HG02623 (cell line): ENCODE data around the gene ADORA2A.

ENCODE experiments used
- ATAC-seq: cut with Tn5 transposase; IDR thresholded peaks from one replicate; pipeline ENCODE4 v1.9.1; 2021; ENCODE audit warnings: moderate library complexity; ENCODE audit not compliant: unreplicated experiment

ADORA2A gene

GRCh38 chr22:24445481-24446259 is 18.3 kb downstream of the ADORA2A start:
- no peak for ATAC-seq

- ATAC-seq = no peak
These were observed 18.8 kb downstream of the ADORA2A start for GRCh38 chr22:24446260-24446611.

DNA sequence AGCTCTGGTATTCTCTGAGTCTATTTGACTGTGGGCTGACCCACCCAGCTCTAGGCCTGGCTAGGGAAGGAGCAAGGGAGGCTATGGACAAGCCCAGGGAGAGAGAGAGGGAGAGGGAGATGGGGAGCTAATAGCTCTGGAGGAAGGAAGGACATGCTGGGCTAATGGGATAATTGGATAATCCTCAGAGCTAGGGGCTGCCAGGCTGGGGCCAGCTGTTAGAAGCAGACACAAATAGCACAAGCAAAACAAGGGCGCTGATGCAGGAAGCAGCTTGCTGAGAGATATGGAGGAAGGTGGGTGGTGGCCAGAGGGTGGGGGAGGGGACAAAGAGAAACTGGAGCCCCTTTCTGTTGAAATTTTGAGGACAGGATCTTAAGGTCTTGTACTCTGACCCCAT is 23.2 kb downstream of the ADORA2A start:
- no peak for ATAC-seq

GRCh38 chr22:24451162-24451561 is 23.8 kb downstream of the ADORA2A start:
- no peak for ATAC-seq

- no peak for ATAC-seq
These were observed 26.5 kb downstream of the ADORA2A start for GRCh38 chr22:24453853-24454252.

DNA sequence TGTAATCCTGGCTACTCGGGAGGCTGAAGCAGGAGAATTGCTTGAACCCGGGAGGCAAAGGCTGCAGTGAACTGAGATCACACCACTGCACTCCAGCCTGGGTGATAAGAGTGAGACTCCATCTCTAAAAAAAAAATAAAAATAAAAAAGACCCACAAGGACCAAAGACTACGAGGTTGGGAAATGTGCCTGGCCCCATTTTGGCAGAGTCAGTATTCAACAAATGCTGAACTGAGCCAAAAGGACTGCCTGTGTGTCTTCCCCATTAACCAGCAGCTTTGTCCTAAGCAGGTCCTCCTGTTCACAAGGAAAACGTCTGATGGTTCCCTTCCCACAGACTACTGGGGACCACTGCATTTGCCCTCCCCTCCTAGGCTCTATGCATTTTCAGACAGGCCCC is 27.6 kb downstream of the ADORA2A start:
- ATAC-seq = no peak

DNA sequence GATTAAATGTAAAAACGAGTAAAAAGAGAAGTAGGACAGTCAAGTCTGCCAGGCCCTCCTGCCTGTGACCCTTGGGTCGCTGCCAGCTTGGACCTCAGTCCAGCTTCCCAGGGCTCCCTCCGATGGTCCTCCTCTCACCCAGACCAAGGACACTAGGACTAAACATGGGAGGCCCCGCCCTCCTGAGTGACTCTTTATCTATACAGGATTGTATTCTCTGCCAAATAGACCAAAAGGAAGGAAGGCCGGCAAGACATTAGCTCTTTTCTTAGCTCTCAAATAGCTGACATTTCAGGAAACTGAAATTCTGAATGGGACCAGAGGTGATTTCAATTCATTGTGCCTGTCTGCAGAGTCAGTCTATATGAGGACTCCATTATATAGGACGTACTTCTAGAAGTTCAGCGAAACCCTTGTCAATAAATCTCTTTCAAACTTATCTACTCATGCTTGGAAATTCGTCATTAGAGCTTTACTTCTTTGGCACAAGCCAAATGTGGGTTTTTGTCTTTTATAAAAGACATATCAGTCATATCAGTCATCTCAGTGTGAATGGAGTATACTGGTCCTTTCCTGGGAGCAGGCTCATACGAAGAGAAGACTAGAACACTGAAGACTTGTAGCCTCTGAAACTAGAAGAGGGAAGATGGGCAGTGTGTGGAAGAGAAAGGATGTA is 28.5 kb downstream of the ADORA2A start:
- ATAC-seq = no peak

DNA sequence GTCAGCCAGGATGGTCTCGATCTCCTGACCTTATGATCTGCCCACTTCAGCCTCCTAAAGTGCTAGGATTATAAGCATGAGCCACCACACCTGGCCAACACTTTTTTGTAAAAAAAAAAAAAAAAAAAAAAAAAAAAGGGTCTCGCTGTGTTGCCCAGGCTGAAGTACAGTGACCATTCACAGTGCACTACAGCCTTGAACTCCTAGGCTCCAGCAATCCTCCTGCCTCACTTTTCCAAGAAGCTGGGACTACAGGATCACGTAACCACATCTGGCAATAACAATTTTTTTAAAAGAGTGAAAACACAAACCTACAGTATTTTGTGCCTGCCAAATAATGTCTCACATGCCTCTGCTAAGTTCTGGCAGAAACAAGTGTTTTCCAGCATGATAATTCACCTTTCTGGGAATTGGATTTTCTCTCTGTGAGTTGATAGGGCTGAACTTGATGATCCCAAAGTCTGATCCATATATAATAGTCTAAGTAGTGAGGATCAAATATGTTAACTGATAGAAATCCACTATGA is 30.6 kb downstream of the ADORA2A start:
- no peak for ATAC-seq

- ATAC-seq = no peak
These were observed 32.5 kb downstream of the ADORA2A start for GRCh38 chr22:24459911-24460310.

GRCh38 chr22:24460418-24461089 is 33.2 kb downstream of the ADORA2A start:
- ATAC-seq = no peak

- no peak for ATAC-seq
These were observed 35.8 kb downstream of the ADORA2A start for GRCh38 chr22:24463071-24463760.

DNA sequence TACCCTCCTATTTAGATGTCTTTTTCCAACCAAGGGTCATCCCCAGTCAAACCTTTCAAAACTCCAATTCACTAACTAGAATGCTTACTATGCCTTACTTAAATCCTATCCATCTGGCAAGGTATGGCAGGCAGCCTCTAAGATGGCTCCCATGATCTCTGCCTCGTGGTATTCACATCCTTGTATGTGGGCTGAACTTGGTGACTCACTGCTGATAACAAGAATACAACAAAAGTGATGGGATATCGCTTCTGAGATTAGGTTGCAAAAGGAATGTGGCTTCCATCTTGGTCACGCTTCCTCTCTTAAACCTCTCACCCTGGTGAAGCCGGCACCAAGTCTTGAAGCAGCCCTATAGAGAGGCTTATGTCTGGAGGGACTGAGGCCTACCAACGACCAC is 38.2 kb downstream of the ADORA2A start:
- ATAC-seq = no peak

GRCh38 chr22:24465975-24466374 is 38.6 kb downstream of the ADORA2A start:
- no peak for ATAC-seq

DNA sequence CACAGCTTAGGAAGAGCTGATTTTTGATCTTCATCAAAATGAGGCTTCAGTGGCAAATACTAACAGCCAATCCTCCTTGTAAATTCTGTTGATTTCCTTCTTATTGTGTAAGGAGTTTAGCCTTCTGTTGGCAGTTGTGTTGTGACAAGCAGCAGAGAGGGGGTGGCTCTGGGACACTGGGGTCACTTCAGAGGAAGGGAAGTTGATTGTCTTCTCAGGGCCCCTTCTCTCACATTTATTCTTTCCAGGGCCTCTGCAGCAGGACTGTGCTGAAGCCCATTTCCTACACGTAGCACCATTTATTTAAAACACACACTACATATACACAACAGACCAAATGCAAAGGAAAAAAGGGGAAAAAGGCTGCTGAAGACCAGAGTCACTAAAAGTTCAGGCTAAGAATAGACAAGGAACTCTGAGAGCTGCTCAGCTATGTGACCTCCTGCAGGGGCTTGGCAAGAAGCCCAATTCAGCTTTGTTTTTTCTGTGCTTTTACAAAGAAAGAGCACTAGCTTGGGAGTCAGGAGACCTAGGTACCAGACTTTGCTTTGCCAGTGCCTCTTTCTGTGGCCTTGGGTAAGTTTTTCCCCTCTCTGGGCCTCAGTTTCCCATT is 39.4 kb downstream of the ADORA2A start:
- no peak for ATAC-seq

- no peak for ATAC-seq
These were observed 39.9 kb downstream of the ADORA2A start for GRCh38 chr22:24467340-24467739.

DNA sequence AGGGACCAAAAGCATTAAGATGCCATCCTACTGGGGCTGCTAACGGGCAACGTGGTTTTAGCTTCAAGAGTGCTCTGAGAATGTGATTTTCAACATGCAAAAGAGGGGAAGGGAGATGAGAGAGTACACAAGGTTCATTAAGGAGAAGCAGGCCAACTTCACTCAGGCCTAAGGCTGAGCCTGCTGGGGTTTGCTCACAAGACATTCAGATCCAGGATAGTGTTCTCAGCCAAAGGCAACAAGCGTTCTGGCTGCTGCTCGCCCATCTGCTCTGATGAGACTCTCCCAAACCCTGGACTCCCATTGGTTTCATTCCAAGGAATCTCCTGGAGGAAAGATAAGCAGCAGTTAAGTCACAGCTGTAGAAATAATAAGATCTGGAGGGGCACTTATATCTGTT is 44.2 kb downstream of the ADORA2A start:
- ATAC-seq = no peak

- ATAC-seq = no peak
These were observed 45.9 kb downstream of the ADORA2A start for GRCh38 chr22:24473284-24473683.

DNA sequence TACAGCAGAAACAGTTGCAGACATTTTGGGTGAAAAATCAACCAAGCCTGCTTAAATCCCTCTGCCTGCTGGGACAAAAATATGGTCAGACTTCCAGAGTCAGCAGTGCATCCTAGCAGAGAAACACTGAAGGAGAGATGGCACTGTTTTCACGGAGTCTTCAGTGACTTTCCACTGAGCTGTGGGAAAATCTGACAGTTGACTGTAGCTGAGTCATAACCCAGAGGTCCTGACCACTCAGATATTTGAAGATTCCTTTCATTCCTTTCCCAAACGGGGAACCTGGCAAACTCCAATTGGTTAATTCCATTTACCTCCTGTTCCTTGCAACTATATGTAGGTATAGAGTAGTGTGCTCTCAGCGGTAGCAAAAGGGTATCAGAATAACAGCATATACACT is 46.8 kb downstream of the ADORA2A start:
- no peak for ATAC-seq

DNA sequence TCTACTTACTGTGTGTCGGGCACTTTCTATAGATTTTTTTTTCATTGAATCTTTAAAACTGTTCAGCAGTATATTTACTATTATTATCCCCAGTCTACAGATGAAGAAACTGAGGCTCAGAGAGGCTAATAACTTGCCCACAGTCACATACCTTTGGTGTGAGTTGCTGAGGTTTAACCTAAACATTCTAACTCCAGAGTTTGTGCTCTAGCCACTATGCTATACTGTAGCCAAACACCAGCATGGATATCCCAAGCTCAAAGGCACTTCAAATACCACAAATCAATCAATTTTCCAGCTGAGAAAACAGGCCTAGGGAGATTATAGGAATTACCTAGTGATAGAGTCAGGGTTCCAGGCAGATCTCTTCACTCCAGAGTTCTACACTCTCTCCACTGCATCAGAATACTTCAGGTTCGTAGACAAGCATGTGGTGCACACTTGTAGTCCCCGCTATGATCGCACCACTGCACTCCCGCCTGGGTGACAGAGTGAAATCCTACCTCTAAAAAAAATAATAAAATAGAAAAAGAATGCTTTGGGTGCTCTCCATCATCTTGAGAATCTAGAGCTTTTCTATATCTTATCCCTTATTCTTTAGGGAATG is 47.4 kb downstream of the ADORA2A start:
- no peak for ATAC-seq

DNA sequence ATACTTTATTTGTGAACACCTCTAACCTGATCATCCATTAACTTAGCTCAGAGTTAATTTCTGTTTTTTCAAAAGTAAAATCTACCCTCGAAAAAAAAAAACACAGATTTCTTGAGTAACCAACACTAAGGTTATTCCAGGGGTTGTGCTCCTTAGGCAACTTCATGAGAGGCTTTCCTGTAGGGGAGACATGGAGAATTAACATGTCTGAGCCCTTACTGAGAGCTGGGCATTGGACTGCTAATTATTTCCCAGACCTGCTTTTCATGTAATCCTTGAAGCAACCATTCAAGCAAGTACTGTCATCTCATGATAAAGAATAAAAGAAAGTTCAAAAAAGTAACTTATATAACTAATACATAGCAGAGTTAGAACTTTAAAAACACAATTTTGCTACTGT is 54.2 kb downstream of the ADORA2A start:
- no peak for ATAC-seq
